Measurements from ENCODE around the gene NUAK2.
"Not testable (repeated sequence)": the region's sequence is repeated elsewhere in the genome, so short reads cannot be mapped to it uniquely, and the experiment has no call there.

NUAK2 gene

DNA sequence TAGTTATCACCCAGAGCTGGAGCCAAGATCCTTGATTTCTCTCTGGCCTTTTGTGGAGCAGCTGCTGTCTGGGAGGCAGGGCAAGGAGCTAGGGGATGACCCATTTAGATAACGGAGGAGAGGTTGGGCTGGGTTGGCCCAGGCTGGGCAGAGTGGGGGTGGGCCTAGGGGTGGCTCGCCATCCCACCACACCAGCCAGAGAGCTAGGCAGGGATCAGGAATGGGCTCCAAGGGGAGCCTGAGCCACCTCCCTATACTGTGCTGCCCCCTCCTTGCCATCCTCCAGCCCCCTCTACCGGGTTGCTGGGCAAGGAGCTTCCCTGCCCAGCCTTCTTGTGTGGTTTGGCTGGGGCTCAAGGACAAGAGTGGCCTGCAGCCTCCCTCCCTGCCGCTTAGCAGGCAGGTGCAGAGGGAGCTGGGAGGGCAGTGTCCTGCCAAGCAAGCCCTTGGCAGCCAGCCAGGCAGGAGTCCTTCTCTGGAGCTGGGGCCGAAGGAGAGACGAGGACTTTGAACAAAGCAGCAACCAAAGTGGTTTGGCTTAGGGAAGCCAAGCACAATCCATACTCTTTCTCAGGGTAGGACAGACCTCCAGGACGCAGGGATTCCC is 4.1 kb downstream of the NUAK2 start:
- DNase-seq: no peak

DNA sequence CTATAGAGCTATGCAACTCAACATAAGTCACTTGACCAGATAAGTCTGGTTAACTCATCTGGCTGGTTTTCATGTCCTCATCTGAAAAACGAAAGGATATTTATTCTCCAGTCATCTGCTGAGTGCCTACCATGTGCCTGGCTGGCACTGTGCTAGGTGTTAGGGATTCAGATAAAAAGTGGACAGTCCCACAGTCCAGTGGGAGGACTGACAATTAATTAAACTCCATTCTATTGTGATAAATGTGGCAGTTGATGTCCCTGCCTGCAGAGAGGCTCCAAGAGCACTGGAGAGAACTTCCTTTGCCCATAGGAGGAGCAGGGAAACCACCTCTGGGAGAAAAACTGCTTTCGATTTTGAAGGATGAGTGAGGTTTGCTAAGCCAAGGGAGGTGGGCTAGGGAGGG is 5.4 kb downstream of the NUAK2 start:
- no peak for DNase-seq

DNA sequence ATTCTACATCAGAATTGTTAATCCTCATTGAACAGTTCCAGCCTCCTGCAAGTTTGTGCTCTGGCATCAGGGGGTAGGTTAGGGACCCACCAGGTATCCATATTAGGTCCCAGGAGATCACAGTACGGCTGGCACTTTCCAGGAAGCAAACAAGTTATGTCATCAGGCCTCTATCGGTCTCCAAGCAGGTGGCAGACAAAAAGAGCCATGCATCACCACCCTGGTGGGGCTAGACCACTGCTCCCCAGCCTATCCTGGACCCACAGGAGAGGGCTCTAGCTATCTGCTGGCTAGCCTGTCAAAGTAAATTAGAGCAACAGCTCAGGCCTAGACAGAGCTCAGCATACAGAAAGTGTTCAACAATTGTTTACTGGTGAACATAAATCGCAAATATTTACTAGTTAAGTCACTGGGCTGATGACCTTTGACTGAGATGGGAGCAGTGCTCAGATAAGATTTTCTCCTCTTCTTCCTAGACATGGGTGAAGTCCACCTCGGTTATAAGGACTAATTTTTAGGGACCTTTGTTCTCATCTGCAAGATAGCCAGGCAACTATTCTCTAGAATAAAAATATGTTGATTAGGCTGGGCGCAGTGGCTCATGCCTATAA is 6.4 kb downstream of the NUAK2 start:
- peak; percentile 27 for DNase-seq

DNA sequence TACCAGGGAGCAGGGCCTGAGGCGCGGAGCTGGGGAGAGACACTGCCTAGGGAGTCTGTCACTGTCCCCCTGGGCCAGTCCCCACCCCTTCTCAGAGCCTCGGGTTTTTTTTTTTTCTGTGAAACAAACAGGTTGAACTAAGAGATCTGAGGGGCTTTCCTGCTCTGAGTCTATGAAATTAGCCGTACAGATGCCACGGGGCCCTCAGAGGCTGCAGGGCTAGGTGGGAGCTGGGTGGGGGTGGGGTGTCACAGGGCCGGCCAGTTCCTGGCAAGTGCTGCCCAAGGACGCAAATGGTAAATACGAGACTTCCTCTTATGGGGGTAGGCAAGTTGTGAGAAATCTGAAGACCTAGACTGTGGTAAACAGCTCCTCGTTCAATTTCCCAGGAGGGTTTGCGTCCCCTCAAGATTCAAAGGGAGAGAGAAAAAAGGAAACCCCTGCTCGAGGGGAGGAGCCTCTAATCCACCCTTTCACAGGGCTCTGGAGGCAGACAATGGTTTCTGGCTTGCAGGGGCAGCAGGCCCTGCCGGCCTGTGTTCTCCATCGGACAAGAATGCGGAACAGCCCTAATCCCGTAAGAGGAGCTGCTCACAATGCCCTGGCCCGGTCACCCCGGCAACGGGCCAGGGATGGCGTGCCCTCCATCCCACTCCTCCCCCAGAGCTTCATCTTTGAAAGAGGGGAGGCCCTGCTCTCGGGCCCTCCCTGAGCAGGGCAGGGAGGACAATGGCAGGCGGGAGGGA is 7.8 kb downstream of the NUAK2 start:
- peak; percentile 73 for DNase-seq

DNA sequence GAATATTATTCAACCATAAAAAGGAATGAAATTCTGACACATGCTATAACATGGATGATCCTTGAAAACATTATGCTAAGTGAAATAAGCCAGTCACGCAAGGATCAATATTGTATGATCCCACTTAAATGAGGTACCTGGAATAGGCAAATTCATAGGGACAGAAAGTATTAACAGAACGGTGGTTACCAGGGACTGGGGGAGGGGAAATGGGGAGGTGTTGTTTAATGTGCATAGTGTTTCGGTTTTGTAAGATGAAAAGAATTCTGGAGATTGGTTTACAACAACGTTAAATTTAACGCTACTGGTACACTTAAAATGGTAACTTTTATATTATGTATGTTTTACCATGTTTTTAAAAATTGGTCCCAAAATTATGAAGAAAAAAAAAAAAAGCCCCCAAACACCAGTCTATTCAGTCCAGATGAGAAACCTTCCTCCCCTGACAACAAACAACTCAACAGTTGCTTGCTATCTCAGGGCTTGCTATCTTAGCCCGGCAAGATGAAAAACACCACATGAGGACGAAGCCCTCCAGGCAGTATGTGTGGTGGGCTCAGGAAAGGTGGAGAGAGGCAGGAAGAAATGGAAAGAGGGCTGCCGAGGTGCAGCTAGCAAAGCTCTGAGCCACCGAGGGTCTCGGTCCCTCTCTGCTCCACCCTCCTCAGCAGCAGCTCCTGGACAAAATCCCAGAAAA is 8.5 kb downstream of the NUAK2 start:
- DNase-seq: no peak

DNA sequence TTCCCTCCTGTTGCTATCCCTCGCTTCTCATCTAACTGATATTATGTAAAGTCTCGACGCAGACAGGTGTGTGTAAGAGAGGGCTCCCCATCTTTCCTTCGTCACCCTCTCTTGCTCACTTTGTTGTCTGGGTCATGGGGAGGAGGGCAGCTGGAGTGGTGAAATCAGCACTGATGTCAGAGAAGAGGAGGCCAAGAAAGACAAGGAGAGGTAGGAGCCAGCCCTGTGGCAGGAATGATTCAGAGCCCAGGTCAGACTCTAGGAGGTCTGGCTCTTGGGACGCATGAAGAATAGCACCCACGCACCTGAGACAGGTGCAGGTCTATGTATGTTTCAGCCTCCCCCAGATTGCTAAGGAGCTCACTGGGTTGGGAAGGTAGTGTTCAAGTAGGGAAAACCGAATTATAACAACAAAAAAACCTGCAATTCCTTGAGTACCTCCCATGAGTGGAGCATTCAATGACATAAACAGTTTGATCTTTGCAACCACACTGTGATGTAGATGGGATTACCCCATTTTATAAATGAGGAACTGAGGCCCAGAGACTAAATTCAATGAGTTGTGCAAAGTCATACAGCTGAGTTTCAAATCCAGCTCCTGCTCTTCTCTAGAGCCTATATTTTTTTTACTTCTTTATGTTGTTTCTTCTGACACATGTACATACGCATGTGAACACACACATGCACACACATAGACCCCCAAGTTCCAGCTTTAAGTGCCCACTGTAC is 10.4 kb downstream of the NUAK2 start:
- DNase-seq: peak; percentile 20

DNA sequence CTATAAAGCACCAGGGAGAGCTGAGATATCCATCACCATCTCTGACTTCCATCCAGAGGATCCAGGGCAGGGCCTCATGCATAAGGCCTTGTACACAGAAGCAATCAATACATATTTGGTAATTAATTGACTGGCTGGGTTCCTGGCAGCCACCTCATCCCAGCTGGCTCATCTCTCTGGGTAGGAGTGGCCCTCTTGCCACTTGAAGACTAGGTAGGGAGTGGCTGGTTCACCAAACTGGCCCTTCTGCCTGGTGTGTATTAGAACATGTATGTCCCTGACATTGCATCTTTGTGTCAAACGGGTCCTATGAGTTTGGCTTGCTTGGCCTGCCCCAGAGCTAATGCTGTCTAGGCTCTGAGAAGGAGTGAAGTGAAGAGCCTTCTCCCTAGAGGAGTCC is 11.8 kb downstream of the NUAK2 start:
- DNase-seq: no peak

DNA sequence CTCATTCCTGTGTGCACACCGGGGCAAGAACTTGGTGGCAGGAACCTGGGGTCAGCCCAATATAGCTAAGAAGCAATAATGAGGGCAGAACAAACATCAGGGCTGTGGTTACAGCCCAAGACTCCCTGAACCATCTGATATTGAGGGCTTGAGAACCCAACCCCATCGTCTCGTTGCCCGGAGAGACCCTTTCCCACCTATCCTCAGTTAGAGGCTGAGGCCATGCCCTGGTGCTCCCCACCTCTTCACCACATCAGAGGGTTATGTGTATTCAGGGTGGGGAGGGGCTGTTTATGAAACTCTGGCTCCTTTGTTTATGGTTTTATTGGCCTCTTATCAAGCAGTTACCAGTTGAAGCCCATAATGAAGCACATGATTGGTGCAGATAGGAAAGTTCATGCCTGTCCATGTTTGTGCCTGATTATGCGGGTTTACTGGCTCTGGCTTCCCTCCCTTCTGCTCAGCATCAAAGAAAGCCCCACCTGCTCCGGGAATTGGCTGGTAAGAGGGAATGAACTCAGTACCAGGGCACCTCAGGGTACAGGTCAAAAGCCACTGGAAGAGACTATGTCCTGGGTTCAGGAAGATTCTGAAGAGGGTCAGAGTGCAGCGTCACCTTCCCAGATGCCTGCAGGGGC is 14.5 kb downstream of the NUAK2 start:
- DNase-seq: no peak

DNA sequence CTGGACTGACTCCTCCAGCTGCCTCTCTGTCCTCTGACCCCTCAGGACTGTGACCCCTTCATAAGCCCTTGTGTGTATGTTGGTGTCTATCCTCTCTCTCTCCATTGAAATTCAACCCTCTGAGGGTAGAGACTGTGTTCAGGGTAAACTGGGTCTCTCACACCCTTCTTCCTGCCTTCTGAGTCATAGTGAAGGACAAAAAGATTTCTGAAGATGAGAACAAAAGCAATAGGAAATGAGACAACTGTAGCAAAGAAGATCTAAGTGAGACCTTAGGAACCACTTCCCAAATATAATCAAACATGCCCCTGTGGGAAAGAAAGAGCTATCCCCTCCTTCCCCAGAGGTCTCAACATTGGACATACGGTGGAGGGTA is 16.9 kb downstream of the NUAK2 start:
- no peak for DNase-seq

DNA sequence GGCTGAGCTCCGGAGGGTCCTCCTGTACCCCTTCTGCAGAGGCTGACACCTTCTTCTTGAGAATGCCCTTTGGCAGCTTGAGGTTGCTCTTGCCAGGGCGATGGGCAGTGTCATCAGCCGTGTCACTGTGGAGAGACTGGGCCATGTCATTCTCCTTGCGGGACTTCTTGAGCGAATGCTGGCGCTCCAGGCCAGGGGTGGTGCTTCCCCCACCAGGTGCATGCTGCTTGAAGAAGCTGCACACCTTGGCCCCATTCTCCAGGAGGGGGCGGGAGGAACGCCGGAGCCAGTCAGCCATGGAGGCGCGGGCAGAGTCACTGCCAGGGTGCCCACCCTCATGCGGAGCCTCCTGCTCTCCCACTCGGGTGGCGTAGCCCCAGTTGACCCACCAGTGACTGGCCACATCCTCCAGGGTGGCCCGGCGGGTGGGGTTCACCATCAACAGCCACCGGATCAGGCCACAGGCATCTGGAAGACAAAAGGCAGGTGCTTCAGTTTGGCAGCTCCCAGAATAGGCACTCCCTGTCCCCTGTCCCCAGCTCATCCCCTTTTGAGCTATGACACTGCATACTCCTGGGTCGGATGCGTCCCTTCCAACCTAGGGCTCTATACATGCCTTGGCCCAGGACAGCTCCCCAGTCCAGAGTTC is 17.4 kb downstream of the NUAK2 start:
- no peak for DNase-seq

DNA sequence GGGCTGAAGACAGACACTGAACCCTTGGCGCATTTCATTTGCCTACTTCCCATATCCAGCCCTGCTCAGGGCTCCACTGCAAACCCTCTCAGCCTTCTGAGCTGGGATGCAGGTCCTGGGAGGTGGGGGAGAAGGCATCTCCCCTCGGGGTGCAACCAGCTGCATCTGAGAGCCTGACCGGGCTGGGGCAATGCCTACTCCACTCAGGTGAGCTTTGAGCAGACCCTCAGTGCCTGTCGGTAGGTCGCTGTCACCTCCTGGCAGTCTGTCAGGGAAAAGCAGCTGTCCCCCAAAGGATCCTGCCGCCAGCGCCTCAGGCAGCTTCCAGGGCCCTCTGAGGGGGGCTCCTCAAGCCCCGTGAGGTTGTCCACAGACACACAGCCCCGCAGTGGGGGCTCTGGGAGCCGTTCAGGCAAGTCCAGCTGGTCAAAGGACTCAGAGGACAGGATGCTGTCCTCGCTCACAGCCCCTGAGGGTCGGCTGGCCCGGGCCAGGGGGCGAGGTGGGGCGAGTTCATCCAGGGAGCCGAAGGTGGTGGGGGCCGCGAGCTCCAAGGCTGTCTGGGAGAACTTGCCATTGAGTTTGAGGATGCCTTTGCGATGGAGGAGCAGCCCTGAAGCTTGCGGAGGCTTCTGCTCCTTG is 18.2 kb downstream of the NUAK2 start:
- DNase-seq: no peak

DNA sequence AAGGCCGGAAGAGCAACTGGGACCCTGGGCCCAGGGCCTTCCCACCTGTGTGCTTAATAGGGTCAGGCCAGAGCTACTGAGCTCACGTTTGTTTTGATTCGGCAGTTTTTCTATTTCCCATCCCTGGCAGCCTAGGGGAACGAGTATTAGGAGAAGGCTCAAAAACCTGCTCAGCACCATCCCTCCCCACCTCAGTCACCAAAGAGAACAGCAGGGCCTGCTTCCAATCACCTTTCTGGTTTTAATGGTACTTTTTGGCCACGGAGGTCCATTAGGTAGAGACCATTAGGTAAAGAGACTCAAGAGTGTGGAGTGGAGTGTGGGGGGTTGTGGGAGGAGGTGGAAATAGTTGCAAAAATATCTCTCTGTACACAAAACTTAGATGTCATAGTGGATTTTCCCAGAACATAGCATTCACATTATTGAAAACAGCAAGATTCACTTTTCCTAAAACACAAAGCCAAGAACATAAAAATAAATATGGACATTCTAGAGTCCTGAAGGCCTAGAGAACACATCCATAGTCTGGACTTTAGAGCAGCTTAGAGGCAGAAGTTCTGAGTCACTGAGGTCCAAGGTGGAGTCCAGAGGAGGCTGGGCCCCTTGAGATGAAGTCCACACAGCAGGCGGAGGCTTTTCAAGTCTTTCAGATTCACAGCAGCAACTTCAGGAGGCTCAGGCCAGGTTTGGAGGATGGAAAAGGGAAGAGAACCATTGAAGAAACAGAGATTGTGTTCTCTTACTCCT is 19.5 kb downstream of the NUAK2 start:
- DNase-seq: no peak

DNA sequence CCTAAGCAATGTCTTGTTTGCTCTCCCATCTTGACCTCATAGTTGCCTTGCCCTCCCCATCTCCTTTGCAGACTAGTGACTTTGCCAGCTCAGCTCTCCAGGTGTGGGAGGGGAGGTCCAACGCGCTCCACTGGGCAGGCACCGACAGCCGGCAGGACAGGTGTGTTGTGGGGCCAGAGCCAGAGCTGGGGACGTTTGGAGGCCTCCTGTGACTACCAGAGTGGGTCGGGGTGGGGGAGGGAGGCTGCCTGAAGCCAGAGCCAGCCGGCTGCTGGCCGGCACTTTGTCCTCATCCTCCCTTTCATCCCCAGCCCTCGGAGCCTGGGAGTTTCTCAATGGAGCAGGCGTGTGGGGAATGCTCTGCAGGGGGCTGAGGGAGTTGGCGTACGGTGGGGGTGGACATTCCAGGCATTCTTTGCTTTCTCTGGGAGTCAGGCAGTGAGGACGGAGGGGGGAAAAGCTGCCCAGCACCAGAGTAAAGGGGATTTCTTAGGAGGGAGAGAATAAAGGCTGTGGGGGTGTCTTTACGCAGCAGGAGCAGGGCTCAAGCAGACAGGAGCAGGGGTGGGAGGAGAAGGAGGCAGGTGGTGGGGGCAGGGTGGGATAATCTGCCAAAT is 20.2 kb downstream of the NUAK2 start:
- DNase-seq: peak; percentile 25

DNA sequence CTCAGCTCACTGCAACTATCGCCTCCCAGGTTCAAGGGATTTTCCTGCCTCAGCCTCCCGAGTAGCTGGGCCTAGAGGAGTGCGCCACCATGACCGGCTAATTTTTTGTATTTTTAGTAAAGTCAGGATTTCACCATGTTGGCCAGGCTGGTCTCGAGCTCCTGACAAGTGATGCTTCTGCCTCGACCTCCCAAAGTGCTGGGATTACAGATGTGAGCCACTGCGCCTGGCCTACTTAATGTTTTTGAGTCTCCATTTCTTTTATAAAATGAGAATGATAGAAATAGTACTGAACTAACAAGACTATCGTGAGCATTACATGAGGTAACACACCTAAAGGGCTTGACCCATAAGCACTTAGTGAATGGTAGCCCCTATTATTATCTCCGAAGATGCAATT is 21.4 kb downstream of the NUAK2 start:
- DNase-seq: no peak

DNA sequence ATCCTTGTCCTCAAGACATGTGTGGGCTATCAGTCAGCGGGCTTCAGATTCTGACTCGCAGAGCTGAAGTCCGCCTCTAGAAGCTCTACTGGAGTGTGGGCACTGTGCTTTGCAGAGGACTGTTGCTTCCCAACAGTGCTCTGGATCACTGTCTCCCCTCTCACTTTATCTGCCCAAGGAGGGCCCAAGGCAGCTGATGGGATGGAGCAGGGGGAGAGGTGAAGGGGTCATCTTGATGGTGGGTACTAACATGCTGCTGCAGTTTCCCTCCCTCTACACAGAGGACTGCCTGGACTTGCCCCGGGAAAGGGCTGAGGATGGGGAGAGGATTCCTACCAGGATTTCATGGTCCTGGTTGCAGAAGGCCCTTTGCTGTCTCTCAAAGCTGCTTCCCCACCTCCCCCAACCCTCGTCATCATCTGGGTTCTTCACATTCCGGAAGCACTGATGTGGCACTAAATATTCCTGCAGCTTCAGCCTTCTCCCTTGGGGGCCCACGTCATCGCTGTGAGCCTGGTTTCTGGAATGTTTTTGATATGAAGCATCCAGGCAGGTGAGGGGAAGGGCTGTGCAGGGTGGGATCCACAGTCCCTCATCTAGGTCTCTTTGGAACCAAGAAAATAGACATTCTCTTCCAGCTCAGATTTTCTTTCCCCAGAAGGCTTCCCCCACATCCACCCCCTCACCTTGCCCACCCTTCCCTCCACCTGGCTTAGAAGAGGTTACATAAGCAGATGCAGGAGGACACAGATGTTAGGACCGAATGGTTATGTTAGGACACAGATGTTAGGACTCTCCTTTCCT is 23.2 kb downstream of the NUAK2 start:
- no peak for DNase-seq

DNA sequence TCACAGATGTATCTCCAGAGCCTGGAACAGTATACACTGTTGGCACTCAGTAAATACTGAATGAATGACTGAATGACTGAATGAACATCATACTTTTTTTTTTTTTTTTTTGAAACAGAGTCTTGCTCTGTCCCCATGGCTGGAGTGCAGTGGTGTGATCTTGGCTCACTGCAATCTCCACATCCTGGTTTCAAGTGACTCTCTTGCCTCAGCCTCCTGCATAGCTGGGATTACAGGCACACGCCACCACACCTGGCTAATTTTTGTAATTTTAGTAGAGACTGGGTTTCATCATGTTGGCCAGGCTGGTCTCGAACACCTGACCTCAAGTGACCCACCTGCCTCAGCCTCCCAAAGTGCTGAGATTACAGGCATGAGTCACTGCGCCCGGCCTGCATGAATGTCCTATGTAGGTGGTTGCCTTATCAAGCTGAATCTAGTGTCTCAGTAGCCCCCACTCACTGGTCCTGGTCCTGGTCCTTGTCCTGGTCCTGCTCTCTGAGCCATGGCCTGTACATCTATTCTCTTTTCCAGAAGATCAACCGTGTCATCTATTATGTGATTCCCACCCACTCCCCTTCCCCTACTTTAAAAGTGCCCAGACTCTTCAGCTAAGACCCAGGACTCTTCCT is 23.9 kb downstream of the NUAK2 start:
- not testable (repeated sequence) for DNase-seq

DNA sequence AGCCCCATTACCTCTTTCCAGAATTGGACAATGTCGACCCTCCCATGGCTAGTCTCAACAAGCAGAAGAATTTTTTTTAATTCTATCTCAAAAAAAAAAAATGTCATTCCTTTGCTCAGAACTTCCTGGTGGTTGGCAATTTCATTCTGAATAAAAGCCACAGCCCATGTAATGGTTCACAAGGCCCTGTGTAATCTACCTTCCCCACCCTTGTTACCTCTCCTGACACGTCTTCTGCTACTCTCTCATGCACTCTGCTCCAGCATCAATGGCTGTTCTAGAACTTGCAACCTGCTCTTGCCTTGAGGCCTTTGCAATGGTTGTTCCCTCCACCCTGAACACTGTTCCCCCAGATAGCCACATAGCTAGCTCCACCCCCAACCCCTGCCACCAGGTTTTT is 25.4 kb downstream of the NUAK2 start:
- no peak for DNase-seq

DNA sequence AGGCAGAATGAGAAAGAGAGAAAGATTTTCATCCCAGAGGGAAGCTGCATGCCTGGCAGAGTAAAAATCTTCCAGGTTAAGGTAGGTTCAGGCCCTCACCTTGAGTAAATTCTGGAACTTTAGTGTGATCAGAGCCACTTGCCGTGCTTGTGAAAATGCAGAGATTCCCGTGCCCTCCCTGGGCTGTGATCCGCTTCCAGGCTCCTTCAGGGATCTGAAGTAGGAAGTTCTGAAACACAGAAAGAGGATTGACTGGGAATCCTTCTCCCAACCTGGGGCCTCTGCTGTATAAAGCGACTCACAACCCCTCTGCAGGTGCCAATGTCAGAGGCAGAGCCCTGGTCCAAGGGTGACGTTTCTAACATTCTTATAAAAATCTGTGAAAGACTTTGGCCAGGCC is 26.6 kb downstream of the NUAK2 start:
- DNase-seq: no peak

All from CD4-positive, alpha-beta T cell treated with Interleukin-15 for 1 hour (primary cell).